SW480 (cell line): ENCODE measurements around the gene SMNDC1.
A peak's percentile ranks its signal among the peaks of the same experiment; 100 is the strongest.
"Not testable (repeated sequence)": the region's sequence is repeated elsewhere in the genome, so short reads cannot be mapped to it uniquely, and the experiment has no call there.

Source experiments
- DNase-seq: peaks from one replicate; pipeline ENCODE4 v3.0.0-alpha.2; 2016; ENCODE audit warnings: low spot score

SMNDC1 gene

GRCh38 chr10:110304780-110305421 is at the start of gene SMNDC1:
SMNDC1 (minus strand) TSS chr10:110304920; CDS start chr10:110303587, 1,333 bp downstream.
- DNase-seq, result peak; percentile 97

- peak; percentile 69 for DNase-seq
Observed at GRCh38 chr10:110354322-110354766, 49.6 kb upstream of the SMNDC1 start.

- DNase-seq, result peak; percentile 65
Observed at GRCh38 chr10:110353244-110354119, 48.8 kb upstream of the SMNDC1 start.

- DNase-seq, result no peak
Observed at GRCh38 chr10:110352930-110353243, 48.2 kb upstream of the SMNDC1 start.

GRCh38 chr10:110350812-110351211 is 46.1 kb upstream of the SMNDC1 start:
- DNase-seq, result no peak

GRCh38 chr10:110349831-110350230 is 45.1 kb upstream of the SMNDC1 start:
- DNase-seq, result no peak

- DNase-seq, result no peak
Observed at GRCh38 chr10:110349386-110349785, 44.7 kb upstream of the SMNDC1 start.

- DNase-seq, result no peak
Observed at GRCh38 chr10:110348336-110348735, 43.6 kb upstream of the SMNDC1 start.

GRCh38 chr10:110346914-110347313 is 42.2 kb upstream of the SMNDC1 start:
- no peak for DNase-seq

GRCh38 chr10:110345286-110345685 is 40.6 kb upstream of the SMNDC1 start:
- no peak for DNase-seq

- peak; percentile 53 for DNase-seq
Observed at GRCh38 chr10:110344622-110345021, 39.9 kb upstream of the SMNDC1 start.

- DNase-seq, result no peak
Observed at GRCh38 chr10:110343947-110344346, 39.2 kb upstream of the SMNDC1 start.

- no peak for DNase-seq
Observed at GRCh38 chr10:110340816-110341215, 36.1 kb upstream of the SMNDC1 start.

GRCh38 chr10:110340122-110340521 is 35.4 kb upstream of the SMNDC1 start:
- DNase-seq, result no peak

GRCh38 chr10:110337906-110338305 is 33.2 kb upstream of the SMNDC1 start:
- DNase-seq, result no peak

GRCh38 chr10:110337401-110337800 is 32.7 kb upstream of the SMNDC1 start:
- DNase-seq, result no peak

GRCh38 chr10:110336111-110336721 is 31.5 kb upstream of the SMNDC1 start:
- no peak for DNase-seq

GRCh38 chr10:110335314-110336064 is 30.8 kb upstream of the SMNDC1 start:
- DNase-seq, result no peak

GRCh38 chr10:110334061-110334656 is 29.4 kb upstream of the SMNDC1 start:
- no peak for DNase-seq

GRCh38 chr10:110331226-110331795 is 26.6 kb upstream of the SMNDC1 start:
- DNase-seq, result not testable (repeated sequence)

GRCh38 chr10:110330675-110331074 is 26.0 kb upstream of the SMNDC1 start:
- DNase-seq, result no peak
